ENCODE results near the gene UNC13C.

DNA sequence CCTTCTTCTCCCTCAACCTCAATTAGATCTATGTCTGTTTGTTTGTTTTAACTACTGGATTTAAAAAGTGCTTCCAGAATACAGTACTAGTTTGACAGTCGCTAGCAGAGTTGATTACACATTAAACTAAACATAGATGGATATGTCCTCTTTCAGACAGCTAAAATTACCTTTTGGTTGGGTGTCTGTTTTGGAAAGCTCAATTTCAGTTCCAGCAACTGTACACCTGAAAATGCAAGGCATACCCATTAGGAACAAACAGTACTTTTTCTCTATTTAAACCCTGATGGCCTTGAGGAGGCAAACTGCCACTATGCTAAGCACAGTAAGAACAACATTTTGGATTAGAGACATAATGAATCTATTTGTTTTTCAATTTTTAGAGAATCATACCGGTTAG is 234.4 kb downstream of the UNC13C start:
- TF ChIP-seq CTCF (IDR thresholded peaks at IDR 0.05; ENCODE audit: insufficient read depth, low read depth, low read length) (no peak), EZH2 (IDR thresholded peaks at IDR 0.05; ENCODE audit: insufficient read depth, low read length) (no peak)

Data from astrocyte (in vitro differentiated cells and primary cell).